Fibroblast of peridontal ligament (primary cell): ENCODE data around the gene H19.

Experiments
- DNase-seq: peaks from one replicate; pipeline ENCODE4 v3.0.0-alpha.2; 2010; ENCODE audit errors: extremely low read depth

Gene H19

GRCh38 chr11:1983601-1983961, 14.1 kb downstream of the H19 start:
- no peak for DNase-seq

GRCh38 chr11:1982873-1983600, 14.6 kb downstream of the H19 start:
- DNase-seq: no peak

- no peak for DNase-seq
Observed at GRCh38 chr11:1979607-1980006, 18.0 kb downstream of the H19 start.

GRCh38 chr11:1978720-1979473, 18.7 kb downstream of the H19 start:
- no peak for DNase-seq

GRCh38 chr11:1975185-1975584, 22.5 kb downstream of the H19 start:
- DNase-seq: no peak

GRCh38 chr11:1970956-1971355, 26.7 kb downstream of the H19 start:
- DNase-seq: no peak

GRCh38 chr11:1969776-1970175, 27.9 kb downstream of the H19 start:
- DNase-seq: no peak

- no peak for DNase-seq
Observed at GRCh38 chr11:1969035-1969434, 28.6 kb downstream of the H19 start.

- no peak for DNase-seq
Observed at GRCh38 chr11:1968454-1969002, 29.1 kb downstream of the H19 start.

GRCh38 chr11:1967641-1968225, 29.9 kb downstream of the H19 start:
- no peak for DNase-seq

- DNase-seq: no peak
Observed at GRCh38 chr11:1966531-1966930, 31.1 kb downstream of the H19 start.

GRCh38 chr11:1964955-1965354, 32.7 kb downstream of the H19 start:
- DNase-seq: no peak

GRCh38 chr11:1964348-1964747, 33.3 kb downstream of the H19 start:
- DNase-seq: no peak

- DNase-seq: no peak
Observed at GRCh38 chr11:1963864-1964263, 33.8 kb downstream of the H19 start.

- DNase-seq: no peak
Observed at GRCh38 chr11:1959786-1960185, 37.9 kb downstream of the H19 start.

GRCh38 chr11:1958367-1958766, 39.3 kb downstream of the H19 start:
- DNase-seq: no peak

- DNase-seq: no peak
Observed at GRCh38 chr11:1953489-1954266, 44.0 kb downstream of the H19 start.

GRCh38 chr11:1952806-1953482, 44.7 kb downstream of the H19 start:
- DNase-seq: no peak

GRCh38 chr11:1949922-1950321, 47.7 kb downstream of the H19 start:
- no peak for DNase-seq

- no peak for DNase-seq
Observed at GRCh38 chr11:1949302-1949701, 48.3 kb downstream of the H19 start.

- DNase-seq: no peak
Observed at GRCh38 chr11:1948389-1948788, 49.3 kb downstream of the H19 start.
